ENCODE data around the gene TMEM179.

- TF ChIP-seq CTCF (IDR thresholded peaks at IDR 0.05) (no peak), POLR2A (IDR thresholded peaks at IDR 0.05) (no peak)
Observed at GRCh38 chr14:104580961-104581360, 23.6 kb downstream of the TMEM179 start.

Measured in uterus (tissue), 2 donors.